Urothelium cell line (cell line): ENCODE data around the gene TECPR1.

Experiments used
- DNase-seq: peaks from one replicate; pipeline ENCODE4 v3.0.0; 2011; ENCODE audit warnings: low spot score, mixed read lengths
- FAIRE-seq: peaks from 2 replicates; lab custom pipeline; 2011; peaks lifted over from hg19 to GRCh38; lab: Jason Lieb, UNC

Gene TECPR1

GRCh38 chr7:98250789-98251188, 1.2 kb downstream of the TECPR1 start:
- FAIRE-seq, result no peak

GRCh38 chr7:98249106-98249505, 2.9 kb downstream of the TECPR1 start:
- DNase-seq (no peak), FAIRE-seq (no peak)

More at GRCh38 chr7:98250789-98251188, 1.2 kb downstream of the TECPR1 start:
- no peak for DNase-seq

- FAIRE-seq, result no peak
- no peak for DNase-seq
Observed at GRCh38 chr7:98248156-98248555, 3.9 kb downstream of the TECPR1 start.

GRCh38 chr7:98244871-98245270, 7.2 kb downstream of the TECPR1 start:
- FAIRE-seq, result no peak
- no peak for DNase-seq

- DNase-seq (no peak), FAIRE-seq (peak; percentile 99)
Observed at GRCh38 chr7:98242934-98243333, 9.1 kb downstream of the TECPR1 start.

- DNase-seq (no peak), FAIRE-seq (no peak)
Observed at GRCh38 chr7:98242342-98242741, 9.7 kb downstream of the TECPR1 start.

GRCh38 chr7:98241674-98242241, 10.3 kb downstream of the TECPR1 start:
- FAIRE-seq, result no peak
- DNase-seq, result no peak

GRCh38 chr7:98240961-98241673, 10.9 kb downstream of the TECPR1 start:
- FAIRE-seq, result no peak

GRCh38 chr7:98238976-98239375, 13.1 kb downstream of the TECPR1 start:
- no peak for FAIRE-seq
- peak; percentile 83 for DNase-seq

More at GRCh38 chr7:98240961-98241673, 10.9 kb downstream of the TECPR1 start:
- DNase-seq, result peak; percentile 68

GRCh38 chr7:98238076-98238475, 14.0 kb downstream of the TECPR1 start:
- DNase-seq, result no peak
- no peak for FAIRE-seq

GRCh38 chr7:98236355-98237185, 15.5 kb downstream of the TECPR1 start:
- DNase-seq (no peak), FAIRE-seq (no peak)

- DNase-seq, result no peak
- FAIRE-seq, result no peak
Observed at GRCh38 chr7:98235901-98236300, 16.1 kb downstream of the TECPR1 start.

- FAIRE-seq, result no peak
- DNase-seq, result no peak
Observed at GRCh38 chr7:98234429-98235147, 17.4 kb downstream of the TECPR1 start.

- DNase-seq (no peak), FAIRE-seq (no peak)
Observed at GRCh38 chr7:98233219-98234070, 18.6 kb downstream of the TECPR1 start.

GRCh38 chr7:98232799-98233198, 19.2 kb downstream of the TECPR1 start:
- FAIRE-seq, result no peak
- DNase-seq, result no peak

GRCh38 chr7:98232263-98232585, 19.8 kb downstream of the TECPR1 start:
- FAIRE-seq, result no peak
- DNase-seq, result no peak

GRCh38 chr7:98231493-98232262, 20.4 kb downstream of the TECPR1 start:
- DNase-seq (no peak), FAIRE-seq (no peak)

- FAIRE-seq, result peak; percentile 17
Observed at GRCh38 chr7:98230746-98231471, 21.1 kb downstream of the TECPR1 start.

More at GRCh38 chr7:98230746-98231471, 21.1 kb downstream of the TECPR1 start:
- no peak for DNase-seq
